Stimulated activated CD4-positive, alpha-beta T cell treated with anti-CD3 and anti-CD28 coated beads, TNF-alpha, amount 100 ng/mL, for 4 hours (primary cell): ENCODE measurements around the gene ZBTB34.
A peak's percentile ranks its signal among the peaks of the same experiment; 100 is the strongest.
"Not testable (repeated sequence)": the region's sequence is repeated elsewhere in the genome, so short reads cannot be mapped to it uniquely, and the experiment has no call there.

Source experiments
- DNase-seq, 3 experiments: peaks; one replicate each; pipeline ENCODE4 v3.0.0-alpha.2; 2020; ENCODE audit warnings: low read depth in 3 of 3

Gene ZBTB34

GRCh38 chr9:126860077-126860756, at the start of gene ZBTB34:
ZBTB34 (plus strand) TSS chr9:126860639; CDS start chr9:126879400, 18,761 bp downstream.
- peak; percentile 51 to 70 (median 63) for DNase-seq

- DNase-seq: no peak
These were observed 47.4 kb upstream of the ZBTB34 start for GRCh38 chr9:126813072-126813471.

GRCh38 chr9:126814091-126814490, 46.3 kb upstream of the ZBTB34 start:
- DNase-seq: no peak

- not testable (repeated sequence) for DNase-seq
These were observed 42.8 kb upstream of the ZBTB34 start for GRCh38 chr9:126817615-126818014.

- DNase-seq: no peak
These were observed 42.0 kb upstream of the ZBTB34 start for GRCh38 chr9:126818482-126818881.

GRCh38 chr9:126819482-126819881, 41.0 kb upstream of the ZBTB34 start:
- no peak for DNase-seq

GRCh38 chr9:126822278-126822677, 38.2 kb upstream of the ZBTB34 start:
- no peak for DNase-seq

GRCh38 chr9:126822873-126823272, 37.6 kb upstream of the ZBTB34 start:
- DNase-seq: no peak

- not testable (repeated sequence) for DNase-seq
These were observed 36.4 kb upstream of the ZBTB34 start for GRCh38 chr9:126824052-126824451.

GRCh38 chr9:126827227-126827626, 33.2 kb upstream of the ZBTB34 start:
- DNase-seq: no peak

GRCh38 chr9:126829035-126829434, 31.4 kb upstream of the ZBTB34 start:
- DNase-seq: no peak

- DNase-seq: no peak
These were observed 29.6 kb upstream of the ZBTB34 start for GRCh38 chr9:126830827-126831226.

- no peak for DNase-seq
These were observed 28.0 kb upstream of the ZBTB34 start for GRCh38 chr9:126832440-126832839.

- DNase-seq: no peak
These were observed 27.4 kb upstream of the ZBTB34 start for GRCh38 chr9:126833020-126833419.

GRCh38 chr9:126833710-126834345, 26.6 kb upstream of the ZBTB34 start:
- DNase-seq: no peak

GRCh38 chr9:126834672-126835071, 25.8 kb upstream of the ZBTB34 start:
- no peak for DNase-seq

GRCh38 chr9:126836216-126836615, 24.2 kb upstream of the ZBTB34 start:
- no peak for DNase-seq

GRCh38 chr9:126838055-126838811, 22.2 kb upstream of the ZBTB34 start:
- no peak for DNase-seq

- DNase-seq: no peak
These were observed 21.5 kb upstream of the ZBTB34 start for GRCh38 chr9:126838895-126839294.

GRCh38 chr9:126839301-126839700, 21.1 kb upstream of the ZBTB34 start:
- no peak for DNase-seq

GRCh38 chr9:126842220-126842842, 18.1 kb upstream of the ZBTB34 start:
- DNase-seq: no peak
